GM12875 (cell line): Measurements from ENCODE around the gene PLD5.

Experiments
- H3K4me3 ChIP-seq: one replicate; pipeline ENCODE4 v1.5.1; 2011; ENCODE audit warnings: low read depth, low read length, control low read depth
- CTCF ChIP-seq: IDR thresholded peaks from 2 replicates; pipeline ENCODE4 v1.5.1; 2011; ENCODE audit warnings: low read depth, mild to moderate bottlenecking, control low read depth, inconsistent platforms, low read length, moderate library complexity, borderline replicate concordance; ENCODE audit not compliant: insufficient read depth

The PLD5 gene

GRCh38 chr1:242162140-242162539 lies 362.4 kb downstream of the PLD5 start:
- H3K4me3 ChIP-seq, result no peak overlapping the region
- no peak for TF ChIP-seq CTCF

- no peak overlapping the region for H3K4me3 ChIP-seq
- no peak for TF ChIP-seq CTCF
Observed at GRCh38 chr1:242147096-242147976, 377.2 kb downstream of the PLD5 start.

- TF ChIP-seq CTCF, result no peak
Observed at GRCh38 chr1:242146652-242147051, 377.8 kb downstream of the PLD5 start.

GRCh38 chr1:242140836-242141235 lies 383.7 kb downstream of the PLD5 start:
- TF ChIP-seq CTCF, result no peak
- H3K4me3 ChIP-seq, result no peak overlapping the region

More at GRCh38 chr1:242146652-242147051, 377.8 kb downstream of the PLD5 start:
- no peak overlapping the region for H3K4me3 ChIP-seq

- no peak overlapping the region for H3K4me3 ChIP-seq
- TF ChIP-seq CTCF, result no peak
Observed at GRCh38 chr1:242139986-242140385, 384.5 kb downstream of the PLD5 start.

GRCh38 chr1:242139442-242139841 lies 385.1 kb downstream of the PLD5 start:
- no peak overlapping the region for H3K4me3 ChIP-seq
- TF ChIP-seq CTCF, result no peak

- no peak for TF ChIP-seq CTCF
Observed at GRCh38 chr1:242133796-242134195, 390.7 kb downstream of the PLD5 start.

More at GRCh38 chr1:242133796-242134195, 390.7 kb downstream of the PLD5 start:
- H3K4me3 ChIP-seq, result no peak overlapping the region
